Prostate gland (tissue), 2 donors: Measurements from ENCODE around the gene COPE.
"Not testable (repeated sequence)": the region's sequence is repeated elsewhere in the genome, so short reads cannot be mapped to it uniquely, and the experiment has no call there.

ENCODE experiments used
- CTCF ChIP-seq, 4 experiments: fragments of 200-600 bp in 2 of 4; fragments of 450-650 bp in 2 of 4; sonication (generic) in 2 of 4; IDR thresholded peaks; 1 replicate in 3 of 4; 2 replicates in 1 of 4; pipeline ENCODE4 v1.5.1; 2016 to 2019; ENCODE audit warnings: antibody characterized with exemption in 4 of 4, mild to moderate bottlenecking in 2 of 4, moderate library complexity in 2 of 4
- POLR2A ChIP-seq: fragments of 450-650 bp; IDR thresholded peaks from one replicate; pipeline ENCODE4 v1.6.1; 2016; ENCODE audit warnings: antibody characterized with exemption, mild to moderate bottlenecking

- TF ChIP-seq CTCF (IDR thresholded peaks at IDR 0.05); POLR2A: not testable (repeated sequence)
Measured at GRCh38 chr19:18952364-18953003, 33.3 kb upstream of the COPE start.
